Neural progenitor cell (in vitro differentiated cells): ENCODE results near the gene WNT5B. TPM values are rescaled to one million over a fixed set of nuclear protein-coding genes. Genes with fewer than 3 reads are reported as not detected.

ENCODE experiments used
- DNase-seq: peaks from one replicate; pipeline ENCODE4 v3.0.0-alpha.2; 2016; ENCODE audit warnings: low spot score
- H2AFZ ChIP-seq: fragments of 200-600 bp; sonication (generic); replicated peaks from 2 replicates; pipeline ENCODE4 v1.6.1; 2016; ENCODE audit warnings: antibody characterized with exemption
- H3F3A ChIP-seq: fragments of 200-600 bp; sonication (generic); 2 replicates; pipeline ENCODE4 v1.6.1; 2016; ENCODE audit warnings: antibody characterized with exemption, low read depth
- H3K27ac ChIP-seq: fragments of 200-600 bp; sonication (generic); 2 replicates; pipeline ENCODE4 v1.5.1; 2016; ENCODE audit warnings: mild to moderate bottlenecking
- H3K27me3 ChIP-seq: fragments of 200-600 bp; sonication (generic); 2 replicates; pipeline ENCODE4 v1.6.1; 2016; ENCODE audit warnings: mild to moderate bottlenecking, moderate library complexity
- H3K36me3 ChIP-seq: fragments of 200-600 bp; sonication (generic); 2 replicates; pipeline ENCODE4 v1.5.1; 2016
- H3K4me1 ChIP-seq: fragments of 200-600 bp; sonication (generic); 2 replicates; pipeline ENCODE4 v1.6.1; 2016; ENCODE audit warnings: mixed run types
- H3K4me2 ChIP-seq: fragments of 200-600 bp; sonication (generic); 2 replicates; pipeline ENCODE4 v1.6.1; 2016
- H3K4me3 ChIP-seq: fragments of 200-600 bp; sonication (generic); 2 replicates; pipeline ENCODE4 v1.5.1; 2016
- H3K79me2 ChIP-seq: fragments of 200-600 bp; sonication (generic); 2 replicates; pipeline ENCODE4 v1.6.1; 2016; ENCODE audit warnings: low read depth
- H3K9ac ChIP-seq: fragments of 200-600 bp; sonication (generic); 2 replicates; pipeline ENCODE4 v1.6.1; 2016
- H3K9me3 ChIP-seq: fragments of 200-600 bp; sonication (generic); 2 replicates; pipeline ENCODE4 v1.5.1; 2016; ENCODE audit warnings: low read depth
- H4K20me1 ChIP-seq: fragments of 200-600 bp; sonication (generic); 2 replicates; pipeline ENCODE4 v1.6.1; 2016; ENCODE audit warnings: low read depth
- H3K27ac Mint-ChIP-seq: 3 replicates; pipeline ENCODE4 v1.8.0; 2021; ENCODE audit warnings: mixed read lengths
- H3K27me3 Mint-ChIP-seq: 2 replicates; pipeline ENCODE4 v1.8.0; 2022; ENCODE audit warnings: low read depth, mild to moderate bottlenecking, inconsistent platforms, moderate library complexity, mixed read lengths; ENCODE audit not compliant: insufficient read depth
- H3K36me3 Mint-ChIP-seq: 3 replicates; pipeline ENCODE4 v1.8.0; 2021; ENCODE audit warnings: mixed read lengths
- H3K4me1 Mint-ChIP-seq: 3 replicates; pipeline ENCODE4 v1.8.0; 2021; ENCODE audit warnings: mixed read lengths
- H3K4me3 Mint-ChIP-seq: 3 replicates; pipeline ENCODE4 v1.8.0; 2021; ENCODE audit warnings: mild to moderate bottlenecking, moderate library complexity, mixed read lengths
- H3K9me3 Mint-ChIP-seq: 3 replicates; pipeline ENCODE4 v1.8.0; 2020; ENCODE audit warnings: mixed read lengths
- CTCF ChIP-seq: fragments of 200-600 bp; sonication (generic); IDR thresholded peaks from 2 replicates; pipeline ENCODE4 v1.5.1; 2017; ENCODE audit warnings: antibody characterized with exemption, mild to moderate bottlenecking
- EZH2 ChIP-seq: fragments of 200-600 bp; sonication (generic); IDR thresholded peaks from 2 replicates; pipeline ENCODE4 v1.6.1; 2017; ENCODE audit warnings: antibody characterized with exemption, mild to moderate bottlenecking, moderate library complexity
- EZH2phosphoT487 ChIP-seq: fragments of 200-600 bp; sonication (generic); IDR thresholded peaks from 2 replicates; pipeline ENCODE4 v1.6.1; 2017; ENCODE audit warnings: antibody characterized with exemption
- total RNA-seq: library from RNA; depleted of rRNA; stranded (reverse); fragments of >200 nt; gene quantifications from 2 replicates; pipeline ENCODE4 v1.2.3, GENCODE V29; 2015; ENCODE audit warnings: low replicate concordance

Gene WNT5B
- total RNA-seq, 1 donor from 2014 or later, result 43.7 TPM

DNA sequence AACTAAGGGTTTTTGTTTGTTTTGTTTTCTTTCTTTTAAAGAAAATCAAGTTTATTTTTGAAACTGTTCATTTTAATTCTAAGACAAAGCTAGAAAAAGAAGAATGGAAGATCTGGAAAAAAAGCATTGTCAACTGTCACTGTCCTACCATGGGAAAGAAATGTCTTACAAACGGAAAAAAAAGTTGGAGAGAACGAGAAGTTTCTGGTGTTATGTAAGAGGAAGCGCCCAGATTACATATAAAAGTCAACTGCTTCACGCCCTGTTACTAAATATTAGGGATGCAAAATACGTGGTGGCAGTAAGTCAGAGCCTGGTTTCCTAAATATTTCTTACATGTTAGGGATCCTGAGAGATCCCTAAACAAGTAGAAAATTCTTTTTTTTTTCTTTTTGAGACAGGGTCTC lies 20.3 kb upstream of the WNT5B start:
- Histone ChIP-seq H3K9me3 (no peaks in the 10 kb centered on the region), H3K27ac (no peak overlapping the region), H3K36me3 (no peaks in the 10 kb centered on the region), H3K4me2 (no peak overlapping the region), H3K4me3 (no peak overlapping the region), H3K27me3 (peaks cover 19% of the 10 kb centered on the region), H2AFZ (no peak overlapping the region), H3F3A (peaks cover 37% of the 10 kb centered on the region), H3K79me2 (peaks cover 25% of the 10 kb centered on the region), H4K20me1 (peaks cover 65% of the 10 kb centered on the region), H3K9ac (no peak overlapping the region), H3K4me1 (peaks cover 33% of the 10 kb centered on the region)
- Mint-ChIP-seq H3K9me3 (no peaks in the 10 kb centered on the region), H3K27me3 (peaks cover 10% of the 10 kb centered on the region), H3K4me3 (no peak overlapping the region), H3K27ac (no peak overlapping the region), H3K4me1 (peaks cover 62% of the 10 kb centered on the region), H3K36me3 (no peaks in the 10 kb centered on the region)
- TF ChIP-seq EZH2phosphoT487 (no peak), EZH2 (no peak), CTCF (no peak)
- DNase-seq, result no peak

DNA sequence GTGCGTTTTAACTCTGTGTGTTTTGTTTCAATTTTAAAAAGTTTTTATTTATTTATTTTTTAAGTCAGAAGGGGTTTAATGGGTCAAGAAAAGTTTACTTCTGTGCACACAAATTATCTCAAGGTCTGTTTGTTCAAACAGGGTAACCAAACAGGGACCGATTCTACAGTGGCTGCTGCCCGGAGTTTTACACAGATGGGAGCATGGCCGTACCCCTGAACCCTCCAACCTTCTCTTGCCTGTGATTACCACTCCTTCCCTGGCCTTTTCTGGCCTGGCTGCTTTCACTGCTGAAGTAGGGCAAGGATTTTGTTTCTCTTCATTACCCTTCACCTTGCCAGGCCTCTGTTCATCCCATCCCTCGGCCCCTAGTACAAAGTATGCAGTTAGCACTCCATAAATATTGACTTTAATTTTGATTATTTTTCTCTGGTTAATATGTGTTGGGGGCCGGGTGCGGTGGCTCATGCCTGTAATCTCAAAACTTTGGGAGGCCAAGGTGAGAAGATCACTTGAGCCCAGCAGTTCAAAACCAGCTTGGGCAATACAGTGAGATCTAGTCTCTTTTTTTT lies 18.9 kb upstream of the WNT5B start:
- peaks cover 8% of the 10 kb centered on the region for H3K27me3 Mint-ChIP-seq
- Histone ChIP-seq H2AFZ (no peak overlapping the region), H3K4me3 (no peak overlapping the region), H3K9ac (no peak overlapping the region), H3K36me3 (no peaks in the 10 kb centered on the region), H3K4me1 (peaks cover 33% of the 10 kb centered on the region), H3K79me2 (peaks cover 28% of the 10 kb centered on the region), H3K27me3 (peaks cover 19% of the 10 kb centered on the region), H3F3A (peaks cover 31% of the 10 kb centered on the region), H3K9me3 (no peaks in the 10 kb centered on the region), H3K27ac (no peak overlapping the region), H3K4me2 (no peak overlapping the region), H4K20me1 (peaks cover 68% of the 10 kb centered on the region)
- no peak overlapping the region for H3K4me3 Mint-ChIP-seq
- TF ChIP-seq EZH2phosphoT487 (no peak), CTCF (no peak), EZH2 (no peak)
- H3K36me3 Mint-ChIP-seq, result peaks cover 2% of the 10 kb centered on the region
- no peak overlapping the region for H3K27ac Mint-ChIP-seq
- peaks cover 58% of the 10 kb centered on the region for H3K4me1 Mint-ChIP-seq
- DNase-seq, result no peak
- no peaks in the 10 kb centered on the region for H3K9me3 Mint-ChIP-seq

DNA sequence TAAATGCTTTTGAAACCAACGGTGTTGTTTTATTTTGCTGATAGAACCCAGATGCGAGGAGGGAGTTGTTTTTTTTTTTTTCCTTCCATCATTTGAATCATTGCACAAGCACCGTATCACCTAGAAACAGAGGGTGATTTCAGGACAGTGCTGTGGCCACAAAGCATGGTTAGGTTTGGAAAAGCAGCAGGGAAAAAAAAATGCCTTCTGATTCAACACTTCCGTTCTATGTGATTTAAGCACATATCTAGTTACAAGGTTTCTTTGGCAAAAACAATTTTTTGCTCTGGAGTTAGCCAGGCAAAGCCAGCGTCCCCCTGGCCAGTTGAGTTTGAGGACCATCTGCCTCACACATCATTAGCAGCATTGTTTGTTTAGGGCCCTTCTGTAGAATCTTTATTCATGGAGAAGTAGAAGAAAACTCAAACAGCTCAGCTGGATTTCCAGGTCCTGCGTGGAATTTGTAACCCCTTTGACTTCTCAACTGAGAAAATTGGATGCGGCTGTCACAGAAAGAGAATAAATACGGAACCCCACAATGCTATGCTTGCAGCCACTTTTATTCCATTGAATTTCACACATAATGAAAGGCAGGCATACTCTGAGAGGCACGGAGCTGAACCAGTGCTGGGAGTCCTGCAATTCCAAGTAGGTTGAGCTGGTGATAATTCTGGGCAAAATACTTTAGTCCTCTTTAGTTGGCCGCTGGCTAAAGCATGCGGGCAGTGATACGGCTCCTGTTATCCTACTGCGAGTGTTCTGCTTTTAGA lies 17.0 kb upstream of the WNT5B start:
- Histone ChIP-seq H4K20me1 (peaks cover 66% of the 10 kb centered on the region), H2AFZ (no peak overlapping the region), H3F3A (peaks cover 15% of the 10 kb centered on the region), H3K4me1 (peaks cover 26% of the 10 kb centered on the region), H3K79me2 (peaks cover 31% of the 10 kb centered on the region), H3K9ac (no peak overlapping the region), H3K27ac (peak overlapping the region; percentile 72), H3K4me2 (peak overlapping the region; percentile 42), H3K27me3 (peaks cover 1% of the 10 kb centered on the region), H3K9me3 (no peaks in the 10 kb centered on the region), H3K36me3 (no peaks in the 10 kb centered on the region), H3K4me3 (no peak overlapping the region)
- Mint-ChIP-seq H3K4me3 (peak overlapping the region; percentile 41), H3K9me3 (no peaks in the 10 kb centered on the region), H3K36me3 (peaks cover 2% of the 10 kb centered on the region), H3K27ac (peak overlapping the region; percentile 86), H3K27me3 (peaks cover 8% of the 10 kb centered on the region), H3K4me1 (peaks cover 44% of the 10 kb centered on the region)
- TF ChIP-seq EZH2 (no peak), EZH2phosphoT487 (no peak), CTCF (no peak)
- no peak for DNase-seq
